K562 (cell line): ENCODE data around the gene G6PD. TPM values are rescaled to one million over a fixed set of nuclear protein-coding genes. Genes with fewer than 3 reads are reported as not detected.

Source experiments
- ATF3 ChIP-seq, 2 experiments: fragments of 450-650 bp in 1 of 2; sonication (generic) in 1 of 2; formaldehyde crosslinking in 1 of 2; IDR thresholded peaks in 1 of 2; conservative IDR thresholded peaks in 1 of 2; 2 replicates each; pipeline versions ENCODE4 v1.6.1 to v1.8.1; 2016 to 2023; ENCODE audit warnings: mild to moderate bottlenecking in 2 of 2, moderate library complexity in 2 of 2, inconsistent platforms in 1 of 2, missing genetic modification reagents in 1 of 2
- DIDO1 ChIP-seq: fragments of 450-650 bp; IDR thresholded peaks from 2 replicates; pipeline ENCODE4 v1.6.1; 2016; ENCODE audit warnings: low read depth, missing biosample characterization, missing genetic modification characterization
- E4F1 ChIP-seq: fragments of 250-450 bp; sonication (Bioruptor Pico); IDR thresholded peaks from 2 replicates; pipeline ENCODE4 v1.5.0; 2021; ENCODE audit warnings: mild to moderate bottlenecking, borderline replicate concordance
- IFI16 ChIP-seq: fragments of 250-450 bp; sonication (Bioruptor Pico); IDR thresholded peaks from 2 replicates; pipeline ENCODE4 v2.1.2; 2022; ENCODE audit warnings: mild to moderate bottlenecking, inconsistent platforms
- MYC ChIP-seq, 2 experiments: fragments of 250-450 bp in 1 of 2; sonication (Bioruptor Pico) in 1 of 2; IDR thresholded peaks; 2 replicates each; pipeline versions ENCODE4 v1.5.1 to v1.6.1; 2012 to 2021; ENCODE audit warnings: low read depth in 2 of 2, borderline replicate concordance in 1 of 2, improper control_type of control experiment in 1 of 2, low read length in 1 of 2, mild to moderate bottlenecking in 1 of 2, moderate library complexity in 1 of 2
- PRMT5 ChIP-seq: sonication (generic); formaldehyde crosslinking; IDR thresholded peaks from 2 replicates; pipeline ENCODE4 v1.5.0; 2020; ENCODE audit warnings: missing genetic modification reagents
- ZBTB40 ChIP-seq, 2 experiments: fragments of 450-650 bp in 1 of 2; sonication (generic) in 1 of 2; formaldehyde crosslinking in 1 of 2; IDR thresholded peaks; 2 replicates each; pipeline versions ENCODE4 v1.7.1 to v1.9.0; 2016 to 2022; ENCODE audit warnings: inconsistent platforms in 1 of 2, mild to moderate bottlenecking in 1 of 2, missing genetic modification reagents in 1 of 2
- polyA plus RNA-seq, 8 experiments: library from polyadenylated mRNA; depleted of rRNA in 4 of 8; stranded (reverse) in 5 of 8; unstranded in 3 of 8; fragments of >200 nt; fragmentation: Nextera tagmentation in 2 of 8; fragmentation: Illumina TruSeq in 1 of 8; extraction: Ambion mirVana in 2 of 8; extraction: Trizol in 1 of 8; gene quantifications; 2 replicates each; pipeline versions ENCODE4 v1.2.1 to v1.2.3, GENCODE V29; 2011 to 2014; ENCODE audit warnings: inconsistent platforms in 1 of 8, missing spikeins in 1 of 8
- total RNA-seq, 7 experiments: library from RNA; depleted of rRNA in 6 of 7; stranded (reverse); fragments of >200 nt in 6 of 7; fragmentation: Illumina TruSeq in 2 of 7; extraction: Trizol in 2 of 7; gene quantifications; 2 replicates each; pipeline versions ENCODE4 v1.2.1 to v1.2.3, GENCODE V29; 2011 to 2021; ENCODE audit warnings: low replicate concordance in 1 of 7

G6PD gene
- total and polyA plus RNA-seq, 9 of the 15 experiments (the other 6 are each of a cell fraction or from before 2014, with no cell fraction given) = 2.9 to 222 (median 66.4) TPM

GRCh38 chrX:154490414-154491083, 56.1 kb downstream of the G6PD start, which contains the start of gene SLC10A3 (continued):
- no peak for TF ChIP-seq ZBTB40 (IDR thresholded peaks at IDR 0.05)
- TF ChIP-seq ZBTB40 (CRISPR knock-in tag; IDR thresholded peaks at IDR 0.05) = no peak
- TF ChIP-seq DIDO1 (tag) = no peak
- 0 out of 2 replicates have a peak, but pooled peaks have one; percentile 26 for TF ChIP-seq MYC (IDR thresholded peaks at IDR 0.05; ENCODE audit: low read depth, low read length)
- no peak for TF ChIP-seq MYC (CRISPR knock-in tag; IDR thresholded peaks at IDR 0.05; ENCODE audit: borderline replicate concordance, low read depth)
- TF ChIP-seq IFI16 = no peak
- no peak for TF ChIP-seq PRMT5 (CRISPR knock-in tag)
- TF ChIP-seq E4F1 (CRISPR knock-in tag) = no peak
- no peak for TF ChIP-seq ATF3 (IDR thresholded peaks at IDR 0.05)
- no peak for TF ChIP-seq ATF3 (CRISPR knock-in tag; conservative IDR thresholded peaks at IDR 0.05)
